ENCODE data around the gene COG5.

Gene COG5

DNA sequence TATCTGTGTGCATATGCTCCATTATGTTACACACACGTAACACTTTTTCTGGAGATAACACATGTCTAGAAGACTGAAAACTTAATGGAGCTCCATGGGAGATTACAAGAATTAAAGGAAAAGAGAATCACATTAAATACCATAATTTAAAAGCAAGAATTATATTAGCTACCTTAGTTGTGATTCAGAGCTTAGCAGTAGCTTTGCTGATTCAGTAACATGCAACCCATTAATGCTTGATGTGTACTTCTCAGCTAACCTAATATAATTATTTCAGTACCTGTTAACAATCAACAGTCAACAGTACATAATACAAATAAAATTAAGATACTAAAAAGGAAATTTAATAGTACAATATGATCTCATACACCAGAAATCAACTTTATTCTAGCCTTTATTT is 167.6 kb downstream of the COG5 start:
- Histone ChIP-seq H3K27ac (ENCODE audit: low read depth, low read length) (no peak overlapping the region), H2BK120ac (ENCODE audit: insufficient read depth, low read length, poor library complexity) (no peak overlapping the region), H3K23ac (ENCODE audit: low read length) (no peak overlapping the region), H3K79me1 (ENCODE audit: low read length) (no peaks in the 10 kb centered on the region), H4K8ac (ENCODE audit: low read depth, low read length) (no peak overlapping the region), H3K36me3 (ENCODE audit: control insufficient read depth in 1 of 2, insufficient read depth in 2 of 2, low read length in 2 of 2) (no peaks in the 10 kb centered on the region), H4K12ac (ENCODE audit: low read depth, low read length) (no peak overlapping the region), H4K91ac (ENCODE audit: low read depth, low read length) (no peak overlapping the region), H2AK5ac (ENCODE audit: low read length) (no peak overlapping the region), H3K4me3 (ENCODE audit: low read depth, low read length) (no peak overlapping the region), H3K4me1 (ENCODE audit: control insufficient read depth in 1 of 2, insufficient read depth in 2 of 2, low read length in 2 of 2) (no peaks in the 10 kb centered on the region), H2AFZ (ENCODE audit: insufficient read depth, low read length, poor library complexity) (no peak overlapping the region), H3K9ac (ENCODE audit: low read length) (no peak overlapping the region), H3K4me2 (ENCODE audit: low read length) (no peak overlapping the region), H3K9me3 (ENCODE audit: insufficient read depth, low read depth, low read length) (no peaks in the 10 kb centered on the region), H3K4ac (ENCODE audit: low read depth, low read length) (no peak overlapping the region), H2BK5ac (ENCODE audit: low read depth, low read length, poor library complexity) (no peak overlapping the region), H3K27me3 (ENCODE audit: insufficient read depth, low read length) (no peaks in the 10 kb centered on the region), H3K18ac (ENCODE audit: low read length) (no peak overlapping the region), H2BK12ac (ENCODE audit: low read length) (no peak overlapping the region), H3K79me2 (ENCODE audit: control insufficient read depth, insufficient read depth, low read length, poor library complexity) (no peaks in the 10 kb centered on the region), H3K14ac (ENCODE audit: low read length) (no peak overlapping the region)
- no peak for DNase-seq
- no CpG with 5 or more reads among the region's 1 CpG for WGBS (ENCODE audit: extremely low coverage, insufficient coverage, insufficient read length)

DNA sequence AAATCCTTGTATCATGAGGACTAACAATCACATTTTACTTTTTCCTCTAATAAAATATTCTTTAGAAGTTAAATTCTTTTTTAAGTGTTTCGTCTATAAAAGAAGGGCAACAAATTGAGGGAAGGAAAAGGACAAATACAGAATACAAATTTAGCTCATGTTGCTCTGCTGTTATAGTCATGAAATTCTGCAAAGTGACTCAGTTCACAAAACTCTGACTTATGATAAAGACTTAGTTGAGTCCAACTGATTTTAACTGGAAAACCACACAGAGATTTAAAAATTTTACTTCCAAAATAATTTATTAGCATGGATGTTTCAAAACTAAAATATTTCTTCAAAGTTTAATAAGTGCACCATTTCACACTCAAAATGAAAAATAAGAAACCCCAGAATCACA is 168.9 kb downstream of the COG5 start:
- no peak overlapping the region for H3K18ac ChIP-seq (ENCODE audit: low read length)
- no peaks in the 10 kb centered on the region for H3K36me3 ChIP-seq (ENCODE audit: control insufficient read depth in 1 of 2, insufficient read depth in 2 of 2, low read length in 2 of 2)
- H3K9ac ChIP-seq (ENCODE audit: low read length): no peak overlapping the region
- H3K79me2 ChIP-seq (ENCODE audit: control insufficient read depth, insufficient read depth, low read length, poor library complexity): no peaks in the 10 kb centered on the region
- H2BK5ac ChIP-seq (ENCODE audit: low read depth, low read length, poor library complexity): no peak overlapping the region
- peak in 1 of 2 donors; percentile 32 for DNase-seq
- H3K9me3 ChIP-seq (ENCODE audit: insufficient read depth, low read depth, low read length): no peaks in the 10 kb centered on the region
- no peak overlapping the region for H2AK5ac ChIP-seq (ENCODE audit: low read length)
- no peak overlapping the region for H3K4me2 ChIP-seq (ENCODE audit: low read length)
- H4K12ac ChIP-seq (ENCODE audit: low read depth, low read length): no peak overlapping the region
- no peak overlapping the region for H3K23ac ChIP-seq (ENCODE audit: low read length)
- H3K4me3 ChIP-seq (ENCODE audit: low read depth, low read length): no peak overlapping the region
- no peaks in the 10 kb centered on the region for H3K27me3 ChIP-seq (ENCODE audit: insufficient read depth, low read length)
- H2AFZ ChIP-seq (ENCODE audit: insufficient read depth, low read length, poor library complexity): no peak overlapping the region
- no peaks in the 10 kb centered on the region for H3K79me1 ChIP-seq (ENCODE audit: low read length)
- WGBS (ENCODE audit: extremely low coverage, insufficient coverage, insufficient read length): no CpG with 5 or more reads among the region's 1 CpG
- H4K8ac ChIP-seq (ENCODE audit: low read depth, low read length): no peak overlapping the region
- H3K4ac ChIP-seq (ENCODE audit: low read depth, low read length): no peak overlapping the region
- no peak overlapping the region for H2BK120ac ChIP-seq (ENCODE audit: insufficient read depth, low read length, poor library complexity)
- no peak overlapping the region for H4K91ac ChIP-seq (ENCODE audit: low read depth, low read length)
- H2BK12ac ChIP-seq (ENCODE audit: low read length): no peak overlapping the region
- no peak overlapping the region for H3K27ac ChIP-seq (ENCODE audit: low read depth, low read length)
- no peak overlapping the region for H3K14ac ChIP-seq (ENCODE audit: low read length)
- H3K4me1 ChIP-seq (ENCODE audit: control insufficient read depth in 1 of 2, insufficient read depth in 2 of 2, low read length in 2 of 2): no peaks in the 10 kb centered on the region

DNA sequence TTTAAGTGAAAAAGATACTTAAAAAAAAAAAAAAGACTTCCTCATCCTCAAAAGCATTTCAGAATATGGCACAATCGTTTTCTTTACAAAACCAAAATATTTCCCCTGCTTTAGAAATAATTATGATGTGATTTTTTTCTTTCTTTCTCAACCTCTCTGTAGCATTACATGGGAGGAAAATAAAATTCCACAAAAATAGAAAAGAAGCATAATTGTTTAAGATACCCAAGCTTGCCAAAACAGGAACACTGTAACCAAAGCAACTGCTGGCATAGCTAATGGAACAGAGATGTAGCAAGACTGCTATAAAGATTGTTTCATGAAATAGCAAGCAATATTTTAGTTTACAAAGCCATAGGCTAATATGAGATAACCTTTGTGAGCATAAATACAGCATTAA is 169.4 kb downstream of the COG5 start:
- Histone ChIP-seq H2BK120ac (ENCODE audit: insufficient read depth, low read length, poor library complexity) (no peak overlapping the region), H4K91ac (ENCODE audit: low read depth, low read length) (no peak overlapping the region), H4K8ac (ENCODE audit: low read depth, low read length) (no peak overlapping the region), H3K27me3 (ENCODE audit: insufficient read depth, low read length) (no peaks in the 10 kb centered on the region), H2BK12ac (ENCODE audit: low read length) (no peak overlapping the region), H3K9me3 (ENCODE audit: insufficient read depth, low read depth, low read length) (no peaks in the 10 kb centered on the region), H3K79me1 (ENCODE audit: low read length) (no peaks in the 10 kb centered on the region), H3K23ac (ENCODE audit: low read length) (no peak overlapping the region), H3K4me1 (ENCODE audit: control insufficient read depth in 1 of 2, insufficient read depth in 2 of 2, low read length in 2 of 2) (no peaks in the 10 kb centered on the region), H4K12ac (ENCODE audit: low read depth, low read length) (no peak overlapping the region), H3K27ac (ENCODE audit: low read depth, low read length) (no peak overlapping the region), H3K18ac (ENCODE audit: low read length) (no peak overlapping the region), H3K4ac (ENCODE audit: low read depth, low read length) (no peak overlapping the region), H3K14ac (ENCODE audit: low read length) (no peak overlapping the region), H2AK5ac (ENCODE audit: low read length) (no peak overlapping the region), H3K36me3 (ENCODE audit: control insufficient read depth in 1 of 2, insufficient read depth in 2 of 2, low read length in 2 of 2) (no peaks in the 10 kb centered on the region), H2AFZ (ENCODE audit: insufficient read depth, low read length, poor library complexity) (no peak overlapping the region), H3K4me2 (ENCODE audit: low read length) (no peak overlapping the region), H3K9ac (ENCODE audit: low read length) (no peak overlapping the region), H3K79me2 (ENCODE audit: control insufficient read depth, insufficient read depth, low read length, poor library complexity) (no peaks in the 10 kb centered on the region), H2BK5ac (ENCODE audit: low read depth, low read length, poor library complexity) (no peak overlapping the region), H3K4me3 (ENCODE audit: low read depth, low read length) (no peak overlapping the region)
- no peak for DNase-seq
- WGBS (ENCODE audit: extremely low coverage, insufficient coverage, insufficient read length): no CpG with 5 or more reads among the region's 1 CpG

DNA sequence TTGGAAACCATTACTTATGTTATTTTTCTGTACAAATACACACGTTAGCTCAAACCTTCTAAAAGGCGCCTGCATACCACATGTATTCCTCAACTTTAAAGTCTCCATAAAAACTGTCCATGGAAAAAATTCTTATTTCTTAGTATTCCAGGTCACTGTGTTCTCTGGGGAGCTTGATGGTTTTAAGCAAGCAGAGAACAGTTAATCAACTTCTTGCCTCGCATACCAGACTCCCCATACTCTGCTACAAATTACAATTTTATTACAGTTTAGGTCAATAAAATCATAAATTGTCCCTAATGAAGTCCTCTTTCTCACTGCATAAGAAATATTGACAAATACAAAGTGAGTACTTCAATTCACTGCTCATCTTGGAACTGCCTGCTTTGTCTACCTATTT is 170.9 kb downstream of the COG5 start:
- Histone ChIP-seq H3K36me3 (ENCODE audit: control insufficient read depth in 1 of 2, insufficient read depth in 2 of 2, low read length in 2 of 2) (no peaks in the 10 kb centered on the region), H3K4me2 (ENCODE audit: low read length) (no peak overlapping the region), H3K27ac (ENCODE audit: low read depth, low read length) (no peak overlapping the region), H3K18ac (ENCODE audit: low read length) (no peak overlapping the region), H2BK5ac (ENCODE audit: low read depth, low read length, poor library complexity) (no peak overlapping the region), H2BK120ac (ENCODE audit: insufficient read depth, low read length, poor library complexity) (no peak overlapping the region), H4K91ac (ENCODE audit: low read depth, low read length) (no peak overlapping the region), H3K14ac (ENCODE audit: low read length) (no peak overlapping the region), H2AK5ac (ENCODE audit: low read length) (no peak overlapping the region), H2BK12ac (ENCODE audit: low read length) (no peak overlapping the region), H3K79me2 (ENCODE audit: control insufficient read depth, insufficient read depth, low read length, poor library complexity) (no peaks in the 10 kb centered on the region), H3K4me1 (ENCODE audit: control insufficient read depth in 1 of 2, insufficient read depth in 2 of 2, low read length in 2 of 2) (no peaks in the 10 kb centered on the region), H3K79me1 (ENCODE audit: low read length) (no peaks in the 10 kb centered on the region), H2AFZ (ENCODE audit: insufficient read depth, low read length, poor library complexity) (no peak overlapping the region), H4K8ac (ENCODE audit: low read depth, low read length) (no peak overlapping the region), H3K9me3 (ENCODE audit: insufficient read depth, low read depth, low read length) (no peaks in the 10 kb centered on the region), H3K9ac (ENCODE audit: low read length) (no peak overlapping the region), H3K4ac (ENCODE audit: low read depth, low read length) (no peak overlapping the region), H3K27me3 (ENCODE audit: insufficient read depth, low read length) (no peaks in the 10 kb centered on the region), H3K23ac (ENCODE audit: low read length) (no peak overlapping the region), H4K12ac (ENCODE audit: low read depth, low read length) (no peak overlapping the region), H3K4me3 (ENCODE audit: low read depth, low read length) (no peak overlapping the region)
- WGBS (ENCODE audit: extremely low coverage, insufficient coverage, insufficient read length): no CpG with 5 or more reads among the region's 3 CpGs
- DNase-seq: no peak
